Hepatocyte (in vitro differentiated cells): ENCODE measurements around the gene DNAH11. TPM values are rescaled to one million over a fixed set of nuclear protein-coding genes. Genes with fewer than 3 reads are reported as not detected.

Source experiments
- DNase-seq: peaks from one replicate; pipeline ENCODE4 v3.0.0-alpha.2; 2016; ENCODE audit warnings: low spot score
- H2AFZ ChIP-seq: fragments of 200-600 bp; sonication (generic); 2 replicates; pipeline ENCODE4 v1.6.0; 2016; ENCODE audit warnings: antibody characterized with exemption, mild to moderate bottlenecking
- H3K27ac ChIP-seq: fragments of 200-600 bp; sonication (generic); 2 replicates; pipeline ENCODE4 v1.5.1; 2016; ENCODE audit warnings: mild to moderate bottlenecking
- H3K27me3 ChIP-seq: fragments of 200-600 bp; sonication (generic); 2 replicates; pipeline ENCODE4 v1.6.1; 2016
- H3K36me3 ChIP-seq: fragments of 200-600 bp; sonication (generic); replicated peaks from 2 replicates; pipeline ENCODE4 v1.5.1; 2016; ENCODE audit warnings: low read depth; ENCODE audit not compliant: insufficient read depth
- H3K4me1 ChIP-seq: fragments of 200-600 bp; sonication (generic); 2 replicates; pipeline ENCODE4 v1.5.1; 2016; ENCODE audit warnings: mild to moderate bottlenecking, moderate library complexity; ENCODE audit not compliant: insufficient read depth
- H3K4me2 ChIP-seq: fragments of 200-600 bp; sonication (generic); 2 replicates; pipeline ENCODE4 v1.6.0; 2016
- H3K4me3 ChIP-seq: fragments of 200-600 bp; sonication (generic); 2 replicates; pipeline ENCODE4 v1.5.1; 2016; ENCODE audit warnings: mild to moderate bottlenecking
- H3K79me2 ChIP-seq: fragments of 200-600 bp; sonication (generic); 2 replicates; pipeline ENCODE4 v1.6.0; 2017; ENCODE audit warnings: mild to moderate bottlenecking
- H3K9me2 ChIP-seq: fragments of 200-600 bp; sonication (generic); replicated peaks from 2 replicates; pipeline ENCODE4 v1.6.0; 2017; ENCODE audit warnings: mild to moderate bottlenecking; ENCODE audit not compliant: insufficient read depth
- H3K9me3 ChIP-seq: fragments of 200-600 bp; sonication (generic); 2 replicates; pipeline ENCODE4 v1.5.1; 2016; ENCODE audit warnings: low read depth, mild to moderate bottlenecking
- H4K20me1 ChIP-seq: fragments of 200-600 bp; sonication (generic); 2 replicates; pipeline ENCODE4 v1.6.0; 2016; ENCODE audit warnings: mild to moderate bottlenecking; ENCODE audit not compliant: insufficient read depth, poor library complexity, severe bottlenecking
- CTCF ChIP-seq: fragments of 200-600 bp; sonication (generic); IDR thresholded peaks from 2 replicates; pipeline ENCODE4 v1.5.1; 2016; ENCODE audit warnings: antibody characterized with exemption, mild to moderate bottlenecking; ENCODE audit not compliant: poor library complexity
- EZH2 ChIP-seq: fragments of 200-600 bp; sonication (generic); IDR thresholded peaks from 2 replicates; pipeline ENCODE4 v1.6.1; 2016; ENCODE audit warnings: antibody characterized with exemption, mild to moderate bottlenecking, borderline replicate concordance
- EZH2phosphoT487 ChIP-seq: fragments of 200-600 bp; sonication (generic); IDR thresholded peaks from one replicate; pipeline ENCODE4 v1.6.1; 2018; ENCODE audit warnings: antibody characterized with exemption, mild to moderate bottlenecking, low read depth, moderate library complexity; ENCODE audit not compliant: unreplicated experiment, severe bottlenecking
- WGBS: methylation state at CpG from one replicate; pipeline ENCODE4 v1.1.6; 2016; ENCODE audit warnings: low lambda C conversion rate; ENCODE audit errors: missing lambda C conversion rate; 5-methylcytosine and 5-hydroxymethylcytosine counted together
- polyA plus RNA-seq: library from polyadenylated mRNA; unstranded; fragments of >200 nt; fragmentation: Nextera tagmentation; extraction: Ambion mirVana; gene quantifications from 2 replicates; pipeline ENCODE4 v1.2.1, GENCODE V29; 2016
- total RNA-seq: library from RNA; depleted of rRNA; stranded (reverse); fragments of >200 nt; gene quantifications from 2 replicates; pipeline ENCODE4 v1.2.3, GENCODE V29; 2014

Gene DNAH11
- total and polyA plus RNA-seq, 2 experiments from 2014 or later = 0.43 to 1.3 TPM

DNA sequence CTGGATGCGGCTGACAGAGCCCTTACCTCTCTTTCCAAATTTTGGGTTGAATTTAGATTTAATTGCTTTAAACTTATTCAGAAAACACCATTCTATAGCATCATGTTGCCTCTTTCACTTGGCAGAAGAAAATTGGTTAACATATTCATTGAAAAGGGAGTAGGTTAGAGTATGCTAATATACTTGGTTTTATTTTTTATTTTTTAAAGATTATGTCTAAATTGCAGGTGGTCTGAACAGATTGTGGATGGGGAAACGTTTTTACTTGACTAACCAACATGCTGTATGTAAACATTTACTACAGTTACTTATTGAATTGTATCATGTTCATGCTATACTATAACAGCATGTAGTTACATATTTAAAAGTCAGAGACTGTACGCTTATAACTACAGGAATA lies 65.6 kb downstream of the DNAH11 start:
- no peak overlapping the region for H3K4me3 ChIP-seq
- no peaks in the 10 kb centered on the region for H3K9me2 ChIP-seq
- no peak overlapping the region for H3K27ac ChIP-seq
- no peaks in the 10 kb centered on the region for H3K36me3 ChIP-seq
- DNase-seq = no peak
- WGBS = 74% methylated on average over 3 of the region's 3 CpGs
- TF ChIP-seq EZH2 (no peak), EZH2phosphoT487 (no peak), CTCF (no peak)
- H3K4me2 ChIP-seq = no peak overlapping the region
- H3K9me3 ChIP-seq = no peaks in the 10 kb centered on the region
- no peaks in the 10 kb centered on the region for H4K20me1 ChIP-seq
- H3K4me1 ChIP-seq = no peaks in the 10 kb centered on the region
- no peaks in the 10 kb centered on the region for H3K79me2 ChIP-seq
- no peak overlapping the region for H2AFZ ChIP-seq
- H3K27me3 ChIP-seq = no peaks in the 10 kb centered on the region

GRCh38 chr7:21611129-21611528 lies 68.3 kb downstream of the DNAH11 start:
- H3K4me2 ChIP-seq = no peak overlapping the region
- no peaks in the 10 kb centered on the region for H3K27me3 ChIP-seq
- WGBS = 57% methylated on average over 4 of the region's 4 CpGs
- TF ChIP-seq EZH2 (no peak), EZH2phosphoT487 (no peak), CTCF (no peak)
- no peaks in the 10 kb centered on the region for H4K20me1 ChIP-seq
- no peaks in the 10 kb centered on the region for H3K4me1 ChIP-seq
- no peaks in the 10 kb centered on the region for H3K9me3 ChIP-seq
- no peak overlapping the region for H2AFZ ChIP-seq
- no peak overlapping the region for H3K27ac ChIP-seq
- no peak overlapping the region for H3K4me3 ChIP-seq
- H3K36me3 ChIP-seq = no peaks in the 10 kb centered on the region
- no peaks in the 10 kb centered on the region for H3K79me2 ChIP-seq
- peak; percentile 23 for DNase-seq
- H3K9me2 ChIP-seq = no peaks in the 10 kb centered on the region

DNA sequence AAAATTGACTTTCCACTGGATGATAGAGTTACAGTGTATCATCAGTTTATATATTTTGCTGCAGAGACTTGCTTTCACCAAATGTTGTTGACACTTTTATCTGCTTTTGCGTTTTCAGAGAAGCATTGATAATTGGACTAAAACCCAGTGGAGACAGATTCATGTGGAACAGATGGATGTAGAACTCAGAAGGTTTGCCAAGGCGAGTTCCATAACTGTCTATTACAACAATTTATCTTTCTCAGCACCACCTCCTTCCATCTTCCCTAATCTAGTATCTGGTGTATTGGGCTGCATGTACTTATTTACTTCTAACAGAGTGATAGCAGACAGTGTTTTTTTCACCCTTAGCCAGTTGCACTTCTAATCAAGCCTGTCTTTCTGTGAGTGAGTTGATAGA lies 73.3 kb downstream of the DNAH11 start:
- peaks cover 20% of the 10 kb centered on the region for H3K4me1 ChIP-seq
- no peak for TF ChIP-seq EZH2phosphoT487
- no peak for TF ChIP-seq CTCF
- no peak for TF ChIP-seq EZH2
- no peak overlapping the region for H3K4me2 ChIP-seq
- WGBS = 60% methylated on average over 2 of the region's 2 CpGs
- H3K9me2 ChIP-seq = no peaks in the 10 kb centered on the region
- H4K20me1 ChIP-seq = no peaks in the 10 kb centered on the region
- no peak overlapping the region for H2AFZ ChIP-seq
- no peak for DNase-seq
- no peaks in the 10 kb centered on the region for H3K9me3 ChIP-seq
- no peaks in the 10 kb centered on the region for H3K27me3 ChIP-seq
- no peak overlapping the region for H3K4me3 ChIP-seq
- H3K36me3 ChIP-seq = no peaks in the 10 kb centered on the region
- H3K27ac ChIP-seq = peak overlapping the region; percentile 93
- H3K79me2 ChIP-seq = no peaks in the 10 kb centered on the region
